Urothelium cell line (cell line): ENCODE data around the gene MADCAM1.
A peak's percentile ranks its signal among the peaks of the same experiment; 100 is the strongest.

ENCODE experiments used
- DNase-seq: peaks from one replicate; pipeline ENCODE4 v3.0.0; 2011; ENCODE audit warnings: low spot score, mixed read lengths
- FAIRE-seq: peaks from 2 replicates; lab custom pipeline; 2011; peaks lifted over from hg19 to GRCh38; lab: Jason Lieb, UNC

Gene MADCAM1

GRCh38 chr19:488505-489417, 7.5 kb upstream of the MADCAM1 start:
- DNase-seq: peak; percentile 92
- peak; percentile 17 for FAIRE-seq

DNA sequence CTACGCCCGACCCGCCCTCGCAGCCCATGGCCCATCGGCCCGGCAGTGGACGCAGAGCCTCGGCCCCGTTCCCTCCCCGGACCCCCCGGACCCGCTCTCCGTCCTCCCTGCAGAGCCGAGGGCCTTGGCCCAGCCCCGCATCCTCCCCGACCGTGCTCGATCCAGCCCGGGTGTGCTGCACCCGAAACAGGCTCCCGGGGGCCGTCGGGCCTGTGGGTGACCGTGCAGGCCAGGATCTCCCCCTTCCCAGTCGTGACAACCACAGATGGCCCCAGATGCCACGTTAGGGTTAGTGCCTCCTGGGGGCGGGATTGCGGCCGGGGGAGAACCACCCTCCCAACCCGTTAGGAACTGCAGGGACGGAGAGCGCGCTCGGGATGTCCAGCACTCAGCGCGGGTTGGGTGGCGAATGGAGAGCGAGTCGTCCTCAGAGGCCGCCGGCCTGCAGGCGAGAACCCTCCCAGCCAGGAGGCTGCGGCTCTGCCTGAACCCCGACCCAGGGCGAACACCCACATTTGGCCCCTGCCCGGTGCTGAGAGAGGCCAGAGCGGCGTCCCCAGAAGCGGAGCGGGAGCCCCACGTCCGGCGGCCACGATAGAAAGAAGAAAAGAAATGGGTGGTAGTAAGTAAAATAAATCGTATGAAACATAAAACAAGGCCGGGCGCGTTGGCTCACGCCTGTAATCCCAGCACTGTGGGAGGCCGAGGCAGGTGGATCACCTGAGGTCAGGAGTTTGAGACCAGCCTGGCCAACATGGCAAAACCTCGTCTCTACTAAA, 6.7 kb upstream of the MADCAM1 start:
- no peak for FAIRE-seq

DNA sequence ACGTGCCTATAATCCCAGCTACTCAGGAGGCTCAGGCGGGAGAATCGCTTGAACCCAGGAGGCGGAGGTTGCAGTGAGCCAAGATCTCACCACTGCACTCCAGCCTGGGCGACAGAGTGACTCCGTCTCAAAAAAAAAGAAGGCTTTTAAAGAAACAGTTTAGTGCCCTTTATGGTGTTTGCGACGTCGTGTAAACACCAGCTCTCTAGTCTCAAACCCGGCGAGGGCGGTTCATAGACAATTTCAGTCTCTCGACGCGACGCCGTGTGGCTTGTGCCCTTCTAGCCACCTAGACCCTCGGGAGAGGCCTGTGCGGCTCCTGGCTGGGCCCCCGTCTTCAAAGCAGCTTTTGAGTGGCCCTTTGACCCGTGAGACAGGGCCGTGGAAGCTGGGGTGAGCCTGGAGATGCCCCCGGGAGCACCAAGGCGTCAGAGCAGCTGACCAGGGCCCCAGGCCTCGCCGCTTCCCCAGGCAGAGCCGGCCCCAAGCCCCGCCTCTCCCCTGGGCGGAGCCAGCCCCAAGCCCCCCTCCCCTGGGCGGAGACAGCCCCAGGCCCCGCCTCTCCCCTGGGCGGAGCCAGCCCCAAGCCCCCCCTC, 5.0 kb upstream of the MADCAM1 start:
- no peak for DNase-seq
- no peak for FAIRE-seq

More for the DNA sequence above, 6.7 kb upstream of the MADCAM1 start:
- no peak for DNase-seq

GRCh38 chr19:492091-492531, 4.2 kb upstream of the MADCAM1 start:
- DNase-seq (no peak), FAIRE-seq (no peak)

DNA sequence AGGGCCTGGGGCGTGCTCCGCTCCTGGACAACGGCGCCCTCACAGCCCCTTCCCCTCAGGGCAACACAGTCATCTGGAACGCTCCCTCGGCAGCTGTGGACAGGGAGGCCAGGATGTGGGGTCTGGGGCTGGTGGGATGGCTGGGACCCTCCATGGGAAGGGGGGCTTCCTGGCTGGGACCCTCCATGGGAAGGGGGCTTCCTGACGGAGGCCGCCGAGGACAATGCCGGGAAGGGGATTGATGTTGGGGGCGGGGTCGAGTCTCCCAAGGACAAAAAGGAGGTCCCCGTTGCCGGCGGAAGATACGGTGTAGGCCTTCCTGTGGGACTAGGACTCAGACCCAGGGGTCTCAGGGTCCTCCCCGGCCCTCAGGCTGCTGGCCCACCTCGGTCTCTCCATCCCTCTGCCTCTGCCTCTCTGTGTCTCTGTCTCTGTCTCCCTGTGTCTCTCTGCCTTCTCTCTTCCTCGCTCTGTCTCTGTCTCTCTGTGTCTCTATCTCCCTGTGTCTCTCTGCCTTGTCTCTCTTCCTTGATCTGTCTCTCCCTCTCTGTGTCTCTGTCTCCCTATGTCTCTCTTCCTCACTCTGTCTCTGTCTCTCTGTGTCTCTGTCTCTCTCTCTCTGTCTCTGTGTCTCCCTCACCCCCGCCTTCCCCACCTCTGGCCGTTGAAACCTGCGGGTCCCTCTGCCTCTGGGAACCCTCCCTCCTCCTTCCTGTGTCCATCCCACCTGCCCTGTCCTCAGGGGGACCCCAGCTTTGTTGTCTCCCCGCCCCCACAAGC, 2.7 kb upstream of the MADCAM1 start:
- FAIRE-seq: no peak

DNA sequence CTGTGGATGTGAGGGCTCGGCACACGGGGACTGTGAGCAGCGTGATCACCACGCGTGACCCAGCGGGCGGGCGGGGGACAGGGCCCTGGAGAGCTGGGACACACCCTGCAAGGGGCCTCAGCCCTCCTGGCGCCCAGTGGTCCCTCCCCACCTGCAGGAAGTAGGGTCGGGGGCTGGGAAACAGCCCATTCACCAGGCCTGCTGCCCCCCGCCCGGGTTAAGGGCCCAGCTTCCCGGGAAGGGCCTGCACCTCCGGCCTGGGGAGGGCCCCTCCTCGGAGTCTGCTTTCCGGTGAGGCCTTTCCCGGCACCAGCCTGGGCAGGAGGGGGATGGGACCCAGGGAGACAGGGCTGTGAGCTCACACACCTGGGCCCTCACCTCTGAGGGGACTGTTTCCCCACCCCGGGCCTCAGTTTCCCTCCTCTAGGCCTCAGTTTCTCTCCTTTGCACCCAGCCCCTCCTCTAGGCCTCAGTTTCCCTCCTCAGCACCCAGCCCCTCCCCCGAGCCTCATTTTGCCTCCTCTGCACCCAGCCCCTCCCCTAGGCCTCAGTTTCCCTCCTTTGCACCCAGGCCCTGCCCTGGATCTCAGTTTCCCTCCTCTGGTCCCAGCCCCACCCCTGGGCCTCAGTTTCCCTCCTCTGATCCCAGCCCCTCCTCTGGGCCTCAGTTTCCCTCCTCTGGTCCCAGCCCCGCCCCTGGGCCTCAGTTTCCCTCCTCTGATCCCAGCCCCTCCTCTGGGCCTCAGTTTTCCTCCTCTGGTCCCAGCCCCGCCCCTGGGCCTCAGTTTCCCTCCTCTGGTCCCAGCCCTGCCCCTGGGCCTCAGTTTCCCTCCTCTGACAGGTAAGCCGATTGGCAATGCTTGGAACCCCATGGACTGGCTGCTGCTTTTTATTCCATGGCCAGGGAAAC, 1.9 kb upstream of the MADCAM1 start:
- FAIRE-seq (no peak), DNase-seq (no peak)

More for the DNA sequence above, 2.7 kb upstream of the MADCAM1 start:
- no peak for DNase-seq

DNA sequence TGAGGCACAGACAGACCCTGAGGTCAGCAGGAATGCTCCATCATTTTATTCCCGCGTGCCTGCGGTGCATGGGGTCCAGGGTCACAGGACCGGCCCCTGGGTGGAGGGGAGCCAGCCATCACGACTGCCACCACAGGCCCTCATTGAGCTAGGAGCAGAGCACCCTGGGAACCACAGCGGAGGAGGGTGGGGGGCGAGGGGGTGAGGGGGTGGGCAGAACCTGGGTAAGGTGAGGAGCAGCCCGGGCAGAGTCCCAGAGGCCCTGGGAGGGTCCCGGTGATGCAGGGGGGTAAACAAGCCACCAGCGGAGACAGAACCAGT, 1.2 kb upstream of the MADCAM1 start:
- DNase-seq: no peak
- no peak for FAIRE-seq

- peak; percentile 45 for DNase-seq
- FAIRE-seq: no peak
These were observed 729 bp upstream of the MADCAM1 start for GRCh38 chr19:495402-496111.

GRCh38 chr19:496986-497385, 700 bp downstream of the MADCAM1 start:
- no peak for FAIRE-seq
- no peak for DNase-seq

GRCh38 chr19:497491-497868, 1.2 kb downstream of the MADCAM1 start:
- DNase-seq (no peak), FAIRE-seq (no peak)

- FAIRE-seq: no peak
These were observed 1.7 kb downstream of the MADCAM1 start for GRCh38 chr19:497869-498510.

GRCh38 chr19:498511-498891, 2.2 kb downstream of the MADCAM1 start:
- FAIRE-seq: no peak
- no peak for DNase-seq

More at GRCh38 chr19:497869-498510, 1.7 kb downstream of the MADCAM1 start:
- DNase-seq: no peak

- DNase-seq (no peak), FAIRE-seq (no peak)
These were observed 2.8 kb downstream of the MADCAM1 start for GRCh38 chr19:498977-499623.

GRCh38 chr19:501646-502045, 5.4 kb downstream of the MADCAM1 start:
- DNase-seq: no peak
- no peak for FAIRE-seq

DNA sequence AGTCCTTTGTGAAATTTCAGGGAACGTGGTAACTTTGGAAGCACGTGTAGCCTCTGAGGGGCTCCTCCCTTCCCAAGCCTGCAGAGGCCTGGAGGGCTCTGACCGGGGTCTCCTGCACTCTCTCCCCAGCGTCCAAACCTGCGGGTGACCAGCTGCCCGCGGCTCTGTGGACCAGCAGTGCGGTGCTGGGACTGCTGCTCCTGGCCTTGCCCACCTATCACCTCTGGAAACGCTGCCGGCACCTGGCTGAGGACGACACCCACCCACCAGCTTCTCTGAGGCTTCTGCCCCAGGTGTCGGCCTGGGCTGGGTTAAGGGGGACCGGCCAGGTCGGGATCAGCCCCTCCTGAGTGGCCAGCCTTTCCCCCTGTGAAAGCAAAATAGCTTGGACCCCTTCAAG, 8.3 kb downstream of the MADCAM1 start:
- FAIRE-seq (no peak), DNase-seq (no peak)

- DNase-seq: peak; percentile 93
- no peak for FAIRE-seq
These were observed 10.4 kb downstream of the MADCAM1 start for GRCh38 chr19:506404-507285.
